Neural cell (in vitro differentiated cells): Measurements from ENCODE around the gene XIAP. TPM values are rescaled to one million over a fixed set of nuclear protein-coding genes. Genes with fewer than 3 reads are reported as not detected.

Experiments used
- H2AFZ ChIP-seq: fragments of 200-600, 300-800 bp; sonication (generic), shearing (Covaris generic); 2 replicates; pipeline ENCODE4 v1.6.0; 2014; ENCODE audit warnings: low read depth, mild to moderate bottlenecking, antibody characterized with exemption, low read length, moderate library complexity
- H3F3A ChIP-seq: fragments of 200-600 bp; shearing (Covaris generic); 2 replicates; pipeline ENCODE4 v1.6.1; 2016; ENCODE audit warnings: mild to moderate bottlenecking, moderate library complexity, mixed read lengths, antibody characterized with exemption, low read length; ENCODE audit not compliant: insufficient read depth, poor library complexity, severe bottlenecking
- H3K27ac ChIP-seq: fragments of 200-600, 300-800 bp; sonication (generic), shearing (Covaris generic); 2 replicates; pipeline ENCODE4 v1.5.1; 2014; ENCODE audit warnings: mild to moderate bottlenecking, low read length, moderate library complexity
- H3K27me3 ChIP-seq: fragments of 300-800, 200-600 bp; sonication (generic), shearing (Covaris generic); 2 replicates; pipeline ENCODE4 v1.6.0; 2014; ENCODE audit warnings: mild to moderate bottlenecking, low read depth, low read length, moderate library complexity; ENCODE audit not compliant: insufficient read depth
- H3K36me3 ChIP-seq: fragments of 300-800, 200-600 bp; sonication (generic), shearing (Covaris generic); 2 replicates; pipeline ENCODE4 v1.5.1; 2014; ENCODE audit warnings: mild to moderate bottlenecking, antibody characterized with exemption, low read length, moderate library complexity; ENCODE audit not compliant: insufficient read depth
- H3K4me2 ChIP-seq: fragments of 300-800, 200-600 bp; sonication (generic), shearing (Covaris generic); 2 replicates; pipeline ENCODE4 v1.6.0; 2014; ENCODE audit warnings: mild to moderate bottlenecking, low read length
- H3K4me3 ChIP-seq: fragments of 300-800, 200-600 bp; sonication (generic), shearing (Covaris generic); 2 replicates; pipeline ENCODE4 v1.5.1; 2014; ENCODE audit warnings: mild to moderate bottlenecking, low read length, moderate library complexity
- H3K79me2 ChIP-seq: fragments of 200-600 bp; shearing (Covaris generic); replicated peaks from 2 replicates; pipeline ENCODE4 v1.6.0; 2014; ENCODE audit warnings: mild to moderate bottlenecking, low read length, moderate library complexity; ENCODE audit not compliant: insufficient read depth
- H3K9ac ChIP-seq: fragments of 300-800, 200-600 bp; sonication (generic), shearing (Covaris generic); 2 replicates; pipeline ENCODE4 v1.6.1; 2016; ENCODE audit warnings: mild to moderate bottlenecking, low read length, mixed read lengths
- H3K9me2 ChIP-seq: fragments of 200-600 bp; shearing (Covaris generic); 2 replicates; pipeline ENCODE4 v1.6.1; 2016; ENCODE audit warnings: mild to moderate bottlenecking, low read length, mixed read lengths; ENCODE audit not compliant: insufficient read depth
- H3K9me3 ChIP-seq: fragments of 200-600, 300-800 bp; sonication (generic), shearing (Covaris generic); 2 replicates; pipeline ENCODE4 v1.6.1; 2016; ENCODE audit warnings: mild to moderate bottlenecking, mixed run types, low read length, moderate library complexity, mixed read lengths
- H4K20me1 ChIP-seq: fragments of 200-600 bp; shearing (Covaris generic); 2 replicates; pipeline ENCODE4 v1.6.1; 2016; ENCODE audit warnings: mild to moderate bottlenecking, mixed run types; ENCODE audit not compliant: insufficient read depth
- EP300 ChIP-seq: fragments of 450-650 bp; conservative IDR thresholded peaks from 2 replicates; pipeline ENCODE4 v1.6.1; 2014; ENCODE audit warnings: antibody characterized with exemption, mild to moderate bottlenecking, moderate library complexity; ENCODE audit not compliant: poor library complexity, severe bottlenecking
- EZH2 ChIP-seq: fragments of 200-600, 300-800 bp; shearing (Covaris generic), sonication (generic); IDR thresholded peaks from 2 replicates; pipeline ENCODE4 v1.6.1; 2014; ENCODE audit warnings: antibody characterized with exemption, low read length, borderline replicate concordance, mild to moderate bottlenecking; ENCODE audit not compliant: insufficient read depth, poor library complexity, severe bottlenecking
- MXI1 ChIP-seq: fragments of 450-650 bp; conservative IDR thresholded peaks from 2 replicates; pipeline ENCODE4 v1.6.1; 2014; ENCODE audit warnings: antibody characterized with exemption, mild to moderate bottlenecking; ENCODE audit not compliant: poor library complexity, severe bottlenecking
- POLR2AphosphoS5 ChIP-seq: IDR thresholded peaks from 2 replicates; pipeline ENCODE4 v1.6.1; 2012
- RAD21 ChIP-seq: fragments of 450-650 bp; conservative IDR thresholded peaks from 2 replicates; pipeline ENCODE4 v1.6.1; 2014; ENCODE audit warnings: antibody characterized with exemption, mild to moderate bottlenecking, moderate library complexity
- SMC3 ChIP-seq: fragments of 450-650 bp; conservative IDR thresholded peaks from 2 replicates; pipeline ENCODE4 v1.6.1; 2014; ENCODE audit warnings: antibody characterized with exemption, mild to moderate bottlenecking, moderate library complexity; ENCODE audit not compliant: poor library complexity
- TAF1 ChIP-seq: IDR thresholded peaks from 2 replicates; pipeline ENCODE4 v1.6.1; 2012; ENCODE audit warnings: low read depth
- polyA plus RNA-seq: library from polyadenylated mRNA; depleted of rRNA; stranded (reverse); fragments of >200 nt; gene quantifications from 2 replicates; pipeline ENCODE4 v1.2.3, GENCODE V29; 2014
- TF ChIP-seq, protein P1 (sequence below): fragments of 450-650 bp; IDR thresholded peaks from 2 replicates; pipeline ENCODE4 v1.5.1; 2014; ENCODE audit warnings: antibody characterized with exemption, mild to moderate bottlenecking, moderate library complexity; ENCODE audit not compliant: poor library complexity, severe bottlenecking
- TF ChIP-seq, protein P2 (sequence below): IDR thresholded peaks from 2 replicates; pipeline ENCODE4 v1.6.1; 2012; ENCODE audit warnings: borderline replicate concordance

XIAP gene
- polyA plus RNA-seq, 1 donor from 2014 or later: 26.6 TPM

DNA sequence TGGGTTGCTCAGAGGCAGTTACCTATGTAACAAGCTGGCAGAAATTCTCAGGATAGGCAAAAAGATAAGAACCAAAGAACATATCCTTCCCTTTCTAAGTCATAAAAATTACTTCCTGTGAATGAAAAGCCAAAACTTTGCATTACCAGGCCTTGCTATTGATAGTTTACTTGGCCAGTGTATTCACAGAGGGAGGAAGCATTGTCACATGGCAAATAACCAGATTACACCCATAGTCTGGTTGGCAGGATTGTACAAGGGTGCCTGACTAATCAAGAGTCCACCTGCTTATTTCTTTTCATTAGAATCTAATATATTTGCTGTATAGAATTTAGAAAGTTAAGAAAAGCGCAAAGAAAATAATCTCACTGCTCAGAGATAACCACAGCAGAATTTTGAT lies 14.1 kb downstream of the XIAP start:
- no peak overlapping the region for H3K4me2 ChIP-seq
- no peak overlapping the region for H3K9ac ChIP-seq
- no peak for TF ChIP-seq EZH2
- TF ChIP-seq, protein P1, sequence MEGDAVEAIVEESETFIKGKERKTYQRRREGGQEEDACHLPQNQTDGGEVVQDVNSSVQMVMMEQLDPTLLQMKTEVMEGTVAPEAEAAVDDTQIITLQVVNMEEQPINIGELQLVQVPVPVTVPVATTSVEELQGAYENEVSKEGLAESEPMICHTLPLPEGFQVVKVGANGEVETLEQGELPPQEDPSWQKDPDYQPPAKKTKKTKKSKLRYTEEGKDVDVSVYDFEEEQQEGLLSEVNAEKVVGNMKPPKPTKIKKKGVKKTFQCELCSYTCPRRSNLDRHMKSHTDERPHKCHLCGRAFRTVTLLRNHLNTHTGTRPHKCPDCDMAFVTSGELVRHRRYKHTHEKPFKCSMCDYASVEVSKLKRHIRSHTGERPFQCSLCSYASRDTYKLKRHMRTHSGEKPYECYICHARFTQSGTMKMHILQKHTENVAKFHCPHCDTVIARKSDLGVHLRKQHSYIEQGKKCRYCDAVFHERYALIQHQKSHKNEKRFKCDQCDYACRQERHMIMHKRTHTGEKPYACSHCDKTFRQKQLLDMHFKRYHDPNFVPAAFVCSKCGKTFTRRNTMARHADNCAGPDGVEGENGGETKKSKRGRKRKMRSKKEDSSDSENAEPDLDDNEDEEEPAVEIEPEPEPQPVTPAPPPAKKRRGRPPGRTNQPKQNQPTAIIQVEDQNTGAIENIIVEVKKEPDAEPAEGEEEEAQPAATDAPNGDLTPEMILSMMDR: no peak
- no peak for TF ChIP-seq TAF1
- no peak for TF ChIP-seq RAD21
- no peak for TF ChIP-seq EP300
- TF ChIP-seq POLR2AphosphoS5: no peak
- TF ChIP-seq MXI1: no peak
- TF ChIP-seq, protein P2, sequence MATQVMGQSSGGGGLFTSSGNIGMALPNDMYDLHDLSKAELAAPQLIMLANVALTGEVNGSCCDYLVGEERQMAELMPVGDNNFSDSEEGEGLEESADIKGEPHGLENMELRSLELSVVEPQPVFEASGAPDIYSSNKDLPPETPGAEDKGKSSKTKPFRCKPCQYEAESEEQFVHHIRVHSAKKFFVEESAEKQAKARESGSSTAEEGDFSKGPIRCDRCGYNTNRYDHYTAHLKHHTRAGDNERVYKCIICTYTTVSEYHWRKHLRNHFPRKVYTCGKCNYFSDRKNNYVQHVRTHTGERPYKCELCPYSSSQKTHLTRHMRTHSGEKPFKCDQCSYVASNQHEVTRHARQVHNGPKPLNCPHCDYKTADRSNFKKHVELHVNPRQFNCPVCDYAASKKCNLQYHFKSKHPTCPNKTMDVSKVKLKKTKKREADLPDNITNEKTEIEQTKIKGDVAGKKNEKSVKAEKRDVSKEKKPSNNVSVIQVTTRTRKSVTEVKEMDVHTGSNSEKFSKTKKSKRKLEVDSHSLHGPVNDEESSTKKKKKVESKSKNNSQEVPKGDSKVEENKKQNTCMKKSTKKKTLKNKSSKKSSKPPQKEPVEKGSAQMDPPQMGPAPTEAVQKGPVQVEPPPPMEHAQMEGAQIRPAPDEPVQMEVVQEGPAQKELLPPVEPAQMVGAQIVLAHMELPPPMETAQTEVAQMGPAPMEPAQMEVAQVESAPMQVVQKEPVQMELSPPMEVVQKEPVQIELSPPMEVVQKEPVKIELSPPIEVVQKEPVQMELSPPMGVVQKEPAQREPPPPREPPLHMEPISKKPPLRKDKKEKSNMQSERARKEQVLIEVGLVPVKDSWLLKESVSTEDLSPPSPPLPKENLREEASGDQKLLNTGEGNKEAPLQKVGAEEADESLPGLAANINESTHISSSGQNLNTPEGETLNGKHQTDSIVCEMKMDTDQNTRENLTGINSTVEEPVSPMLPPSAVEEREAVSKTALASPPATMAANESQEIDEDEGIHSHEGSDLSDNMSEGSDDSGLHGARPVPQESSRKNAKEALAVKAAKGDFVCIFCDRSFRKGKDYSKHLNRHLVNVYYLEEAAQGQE: no peak
- no peak for TF ChIP-seq SMC3
- no peaks in the 10 kb centered on the region for H3K79me2 ChIP-seq
- no peak overlapping the region for H3K27ac ChIP-seq
- H4K20me1 ChIP-seq: no peaks in the 10 kb centered on the region
- no peaks in the 10 kb centered on the region for H3K9me2 ChIP-seq
- H3K4me3 ChIP-seq: no peak overlapping the region
- no peaks in the 10 kb centered on the region for H3K36me3 ChIP-seq
- H3K9me3 ChIP-seq: no peaks in the 10 kb centered on the region
- no peaks in the 10 kb centered on the region for H3K27me3 ChIP-seq
- H2AFZ ChIP-seq: no peak overlapping the region
- H3F3A ChIP-seq: no peaks in the 10 kb centered on the region

DNA sequence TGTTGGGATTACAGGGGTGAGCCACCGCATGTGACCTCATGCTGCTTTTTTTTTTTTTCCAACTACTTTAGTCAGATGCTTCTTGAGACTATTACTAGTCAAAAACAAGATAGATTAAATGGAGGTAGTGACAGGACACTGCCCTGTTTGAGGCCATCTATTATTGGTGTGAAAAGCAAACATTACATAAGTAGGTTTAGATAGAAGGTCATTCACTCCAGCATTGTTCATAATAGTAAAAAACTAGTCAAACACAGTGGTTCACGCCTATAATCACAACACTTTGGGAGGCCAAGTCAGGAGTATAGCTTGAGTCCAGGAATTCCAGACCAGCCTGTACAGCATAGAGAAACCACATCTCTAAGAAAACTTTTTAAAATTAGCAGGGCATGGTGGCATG lies 16.3 kb downstream of the XIAP start:
- H3K27me3 ChIP-seq: no peaks in the 10 kb centered on the region
- H3K9me3 ChIP-seq: no peaks in the 10 kb centered on the region
- H3K9me2 ChIP-seq: no peaks in the 10 kb centered on the region
- no peak overlapping the region for H3K27ac ChIP-seq
- no peak overlapping the region for H2AFZ ChIP-seq
- no peaks in the 10 kb centered on the region for H3F3A ChIP-seq
- no peak overlapping the region for H3K4me3 ChIP-seq
- no peaks in the 10 kb centered on the region for H3K36me3 ChIP-seq
- no peaks in the 10 kb centered on the region for H3K79me2 ChIP-seq
- TF ChIP-seq RAD21 (no peak), TAF1 (no peak)
- TF ChIP-seq, protein P2: no peak
- H3K9ac ChIP-seq: no peak overlapping the region
- H4K20me1 ChIP-seq: no peaks in the 10 kb centered on the region
- H3K4me2 ChIP-seq: no peak overlapping the region
